ENCODE measurements around the gene TM4SF20.

TM4SF20 gene

GRCh38 chr2:227326783-227327182 is 52.3 kb downstream of the TM4SF20 start:
- TF ChIP-seq EZH2phosphoT487 (IDR thresholded peaks at IDR 0.05; ENCODE audit: borderline replicate concordance), result no peak
- Histone ChIP-seq H3K9me2 (replicated peaks; ENCODE audit: low read depth, low read length) (no peaks in the 10 kb centered on the region), H3K79me2 (ENCODE audit: insufficient read depth, low read length) (peaks cover 65% of the 10 kb centered on the region), H3K4me3 (ENCODE audit: low read length, poor library complexity, severe bottlenecking) (peak overlapping the region; percentile 86), H3K4me1 (ENCODE audit: insufficient read depth, low read length, poor library complexity, severe bottlenecking) (peaks cover 68% of the 10 kb centered on the region), H3K9me3 (ENCODE audit: insufficient read depth, low read depth, low read length) (0 out of 2 replicates have a peak, but pooled peaks cover 4% of the 10 kb centered on the region), H3K9ac (ENCODE audit: low read depth, low read length, poor library complexity, severe bottlenecking) (peak overlapping the region; percentile 94), H3K36me3 (ENCODE audit: insufficient read depth, low read length) (peaks cover 8% of the 10 kb centered on the region; the same call in 1 of the 2 replicates), H3K27me3 (ENCODE audit: insufficient read depth, low read length, poor library complexity, severe bottlenecking) (no peaks in the 10 kb centered on the region), H3F3A (ENCODE audit: low read depth) (peaks cover 11% of the 10 kb centered on the region; the same call in 1 of the 2 replicates), H4K20me1 (ENCODE audit: insufficient read depth, low read length, poor library complexity, severe bottlenecking) (peaks cover 40% of the 10 kb centered on the region), H2AFZ (ENCODE audit: low read length) (no peak overlapping the region), H3K4me2 (ENCODE audit: low read depth, low read length, poor library complexity, severe bottlenecking) (peak overlapping the region; percentile 92)

- Histone ChIP-seq H3K4me2 (ENCODE audit: low read depth, low read length, poor library complexity, severe bottlenecking) (peak overlapping the region; percentile 92), H3K36me3 (ENCODE audit: insufficient read depth, low read length) (no peaks in the 10 kb centered on the region; the same call in 1 of the 2 replicates), H4K20me1 (ENCODE audit: insufficient read depth, low read length, poor library complexity, severe bottlenecking) (peaks cover 40% of the 10 kb centered on the region), H3K9ac (ENCODE audit: low read depth, low read length, poor library complexity, severe bottlenecking) (peak overlapping the region; percentile 94), H3K4me1 (ENCODE audit: insufficient read depth, low read length, poor library complexity, severe bottlenecking) (peaks cover 62% of the 10 kb centered on the region), H3K9me2 (replicated peaks; ENCODE audit: low read depth, low read length) (no peaks in the 10 kb centered on the region), H3F3A (ENCODE audit: low read depth) (peaks cover 11% of the 10 kb centered on the region; the same call in 1 of the 2 replicates), H3K27me3 (ENCODE audit: insufficient read depth, low read length, poor library complexity, severe bottlenecking) (no peaks in the 10 kb centered on the region), H3K4me3 (ENCODE audit: low read length, poor library complexity, severe bottlenecking) (peak overlapping the region; percentile 86), H3K79me2 (ENCODE audit: insufficient read depth, low read length) (peaks cover 57% of the 10 kb centered on the region), H3K9me3 (ENCODE audit: insufficient read depth, low read depth, low read length) (0 out of 2 replicates have a peak, but pooled peaks cover 4% of the 10 kb centered on the region), H2AFZ (ENCODE audit: low read length) (peak overlapping the region; percentile 74; the same call in 1 of the 2 replicates)
- TF ChIP-seq EZH2phosphoT487 (IDR thresholded peaks at IDR 0.05; ENCODE audit: borderline replicate concordance) (no peak), CTCF (conservative IDR thresholded peaks at IDR 0.05; ENCODE audit: low read length) (no peak)
These were observed 53.3 kb downstream of the TM4SF20 start for GRCh38 chr2:227325839-227326195.

- peaks cover 11% of the 10 kb centered on the region; the same call in 1 of the 2 replicates for H3F3A ChIP-seq (ENCODE audit: low read depth)
- H3K9me3 ChIP-seq (ENCODE audit: insufficient read depth, low read depth, low read length), result 0 out of 2 replicates have a peak, but pooled peaks cover 4% of the 10 kb centered on the region
- H3K79me2 ChIP-seq (ENCODE audit: insufficient read depth, low read length), result peaks cover 51% of the 10 kb centered on the region
- H3K27me3 ChIP-seq (ENCODE audit: insufficient read depth, low read length, poor library complexity, severe bottlenecking), result no peaks in the 10 kb centered on the region
- H2AFZ ChIP-seq (ENCODE audit: low read length), result peak within 1 kb of the TSS; percentile 94
- peak within 1 kb of the TSS; percentile 98 for H3K4me2 ChIP-seq (ENCODE audit: low read depth, low read length, poor library complexity, severe bottlenecking)
- TF ChIP-seq EZH2phosphoT487 (IDR thresholded peaks at IDR 0.05; ENCODE audit: borderline replicate concordance) (no peak), CTCF (conservative IDR thresholded peaks at IDR 0.05; ENCODE audit: low read length) (peak; percentile 56)
- peak within 1 kb of the TSS; percentile 86 for H3K4me3 ChIP-seq (ENCODE audit: low read length, poor library complexity, severe bottlenecking)
- peak within 1 kb of the TSS; percentile 94 for H3K9ac ChIP-seq (ENCODE audit: low read depth, low read length, poor library complexity, severe bottlenecking)
- H3K4me1 ChIP-seq (ENCODE audit: insufficient read depth, low read length, poor library complexity, severe bottlenecking), result peaks cover 60% of the 10 kb centered on the region
- no peaks in the 10 kb centered on the region for H3K9me2 ChIP-seq (replicated peaks; ENCODE audit: low read depth, low read length)
- H4K20me1 ChIP-seq (ENCODE audit: insufficient read depth, low read length, poor library complexity, severe bottlenecking), result peaks cover 40% of the 10 kb centered on the region
- H3K36me3 ChIP-seq (ENCODE audit: insufficient read depth, low read length), result no peaks in the 10 kb centered on the region
These were observed 53.9 kb downstream of the TM4SF20 start, which contains the start of gene MFF for GRCh38 chr2:227324995-227325838. Gene MFF (plus strand): TSS chr2:227325251. CDS start chr2:227330666, 5,415 bp downstream.

Data from Loucy (cell line).